ENCODE results near the gene BRCA1.
A peak's percentile ranks its signal among the peaks of the same experiment; 100 is the strongest.

Gene BRCA1

GRCh38 chr17:42999003-42999525, 126.1 kb downstream of the BRCA1 start:
- no peak for DNase-seq

GRCh38 chr17:42997984-42998938, 126.9 kb downstream of the BRCA1 start, which contains the start of gene RPL27:
Gene RPL27 (plus strand): TSS chr17:42998419. CDS start chr17:42998751, 332 bp downstream.
- DNase-seq: peak; percentile 96

- no peak for DNase-seq
Observed at GRCh38 chr17:42997390-42997983, 127.7 kb downstream of the BRCA1 start.
